Activated T-cell treated with anti-CD3 and anti-CD28 coated beads, Interleukin-2, amount 50 U/mL, for 72 hours (primary cell): ENCODE measurements around the gene SLC16A8. TPM values are rescaled to one million over a fixed set of nuclear protein-coding genes. Genes with fewer than 3 reads are reported as not detected.
"Not testable (repeated sequence)": the region's sequence is repeated elsewhere in the genome, so short reads cannot be mapped to it uniquely, and the experiment has no call there.

Experiments
- ATAC-seq, 2 donors: fragments of 150-1000 bp; cut with Tn5 transposase; replicated peaks in 1 of 2; 2 replicates each; pipeline ENCODE4 v1.10.0; 2021; ENCODE audit warnings: moderate library complexity in 2 of 2, mild to moderate bottlenecking in 1 of 2
- DNase-seq, 2 donors: peaks; one replicate each; pipeline ENCODE4 v3.0.0; 2021 to 2022; ENCODE audit warnings: mixed read lengths in 1 of 2
- H3K27ac Mint-ChIP-seq: one replicate; pipeline ENCODE4 v1.8.0; 2022; ENCODE audit warnings: mild to moderate bottlenecking, moderate library complexity, mixed read lengths
- H3K27me3 Mint-ChIP-seq: one replicate; pipeline ENCODE4 v1.8.0; 2022; ENCODE audit warnings: low read depth, mixed read lengths
- H3K36me3 Mint-ChIP-seq, 2 donors: one replicate each; pipeline ENCODE4 v1.8.0; 2022; ENCODE audit warnings: mixed read lengths in 2 of 2, mild to moderate bottlenecking in 1 of 2; ENCODE audit not compliant: insufficient read depth in 2 of 2
- H3K4me1 Mint-ChIP-seq: one replicate; pipeline ENCODE4 v1.8.0; 2022; ENCODE audit warnings: low read depth, mixed read lengths
- H3K4me3 Mint-ChIP-seq, 2 donors: one replicate each; pipeline ENCODE4 v1.8.0; 2022; ENCODE audit warnings: mild to moderate bottlenecking in 2 of 2, mixed read lengths in 2 of 2, moderate library complexity in 2 of 2
- H3K9me3 Mint-ChIP-seq, 2 donors: one replicate each; pipeline ENCODE4 v1.8.0; 2022; ENCODE audit warnings: mixed read lengths in 2 of 2
- total RNA-seq, 2 donors: library from RNA; stranded (reverse); gene quantifications; one replicate each; pipeline ENCODE4 v1.2.3, GENCODE V29; 2022

SLC16A8 gene
- total RNA-seq, 2 donors from 2014 or later = not detected

DNA sequence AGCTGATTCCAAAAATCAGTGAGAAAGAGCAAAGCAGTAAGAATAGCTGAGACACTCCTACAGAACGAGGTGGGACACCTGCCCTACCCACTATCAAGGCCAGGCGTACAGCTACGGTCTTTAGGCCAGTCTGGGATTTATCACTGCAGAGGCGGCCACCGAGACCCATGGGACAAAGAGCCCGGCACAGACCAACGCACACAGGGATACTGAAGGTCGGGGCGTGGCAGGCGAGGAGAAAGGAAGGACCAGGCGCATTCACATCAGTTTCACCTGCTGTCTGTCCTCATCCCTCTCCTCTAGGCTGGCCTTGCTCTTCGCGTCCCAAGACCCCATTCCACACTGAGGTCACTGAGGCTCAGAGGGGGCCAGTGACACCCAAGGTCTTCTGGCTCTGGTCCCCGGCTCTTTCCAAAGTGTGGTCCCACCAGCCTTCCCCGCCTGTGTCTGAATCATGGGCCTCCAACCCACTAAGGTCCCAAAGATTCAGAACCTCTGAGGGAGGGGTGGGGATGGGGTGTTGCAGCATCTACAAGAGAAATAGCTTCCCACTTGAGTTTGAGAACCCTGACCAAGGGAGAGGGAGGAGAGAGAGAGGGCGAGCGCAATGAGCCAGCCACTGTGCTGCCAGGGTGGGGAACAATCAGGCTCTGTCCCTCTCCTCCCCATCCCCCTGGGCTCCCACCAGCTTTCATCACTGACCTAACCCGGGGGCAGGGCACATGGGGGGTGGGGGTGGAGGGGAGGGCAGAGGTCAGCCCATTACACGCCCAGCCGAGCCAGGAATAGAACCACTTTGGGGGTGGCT, 34.0 kb downstream of the SLC16A8 start:
- H3K4me1 Mint-ChIP-seq = peaks cover 7% of the 10 kb centered on the region
- ATAC-seq (no peak), DNase-seq (no peak)
- H3K27ac Mint-ChIP-seq = no peak overlapping the region
- H3K9me3 Mint-ChIP-seq = no peaks in the 10 kb centered on the region
- no peaks in the 10 kb centered on the region for H3K27me3 Mint-ChIP-seq
- H3K36me3 Mint-ChIP-seq = no peaks in the 10 kb centered on the region
- H3K4me3 Mint-ChIP-seq = no peak overlapping the region

- H3K36me3 Mint-ChIP-seq = no peaks in the 10 kb centered on the region
- ATAC-seq (no peak), DNase-seq (no peak)
- H3K27ac Mint-ChIP-seq = no peak overlapping the region
- H3K9me3 Mint-ChIP-seq = no peaks in the 10 kb centered on the region
- no peak overlapping the region for H3K4me3 Mint-ChIP-seq
- H3K27me3 Mint-ChIP-seq = no peaks in the 10 kb centered on the region
- H3K4me1 Mint-ChIP-seq = no peaks in the 10 kb centered on the region
Measured at GRCh38 chr22:38046070-38046748, 37.8 kb downstream of the SLC16A8 start.

GRCh38 chr22:38043151-38044039, 40.6 kb downstream of the SLC16A8 start:
- Mint-ChIP-seq H3K4me1 (no peaks in the 10 kb centered on the region), H3K9me3 (no peaks in the 10 kb centered on the region), H3K27ac (no peak overlapping the region), H3K4me3 (no peak overlapping the region), H3K27me3 (no peaks in the 10 kb centered on the region), H3K36me3 (no peaks in the 10 kb centered on the region)
- ATAC-seq (no peak), DNase-seq (no peak)

- H3K36me3 Mint-ChIP-seq = no peaks in the 10 kb centered on the region
- ATAC-seq = no peak
- no peak for DNase-seq
- H3K4me3 Mint-ChIP-seq = no peak overlapping the region
- no peaks in the 10 kb centered on the region for H3K27me3 Mint-ChIP-seq
- no peak overlapping the region for H3K27ac Mint-ChIP-seq
- no peaks in the 10 kb centered on the region for H3K9me3 Mint-ChIP-seq
- H3K4me1 Mint-ChIP-seq = no peaks in the 10 kb centered on the region
Measured at GRCh38 chr22:38042488-38042790, 41.5 kb downstream of the SLC16A8 start.

DNA sequence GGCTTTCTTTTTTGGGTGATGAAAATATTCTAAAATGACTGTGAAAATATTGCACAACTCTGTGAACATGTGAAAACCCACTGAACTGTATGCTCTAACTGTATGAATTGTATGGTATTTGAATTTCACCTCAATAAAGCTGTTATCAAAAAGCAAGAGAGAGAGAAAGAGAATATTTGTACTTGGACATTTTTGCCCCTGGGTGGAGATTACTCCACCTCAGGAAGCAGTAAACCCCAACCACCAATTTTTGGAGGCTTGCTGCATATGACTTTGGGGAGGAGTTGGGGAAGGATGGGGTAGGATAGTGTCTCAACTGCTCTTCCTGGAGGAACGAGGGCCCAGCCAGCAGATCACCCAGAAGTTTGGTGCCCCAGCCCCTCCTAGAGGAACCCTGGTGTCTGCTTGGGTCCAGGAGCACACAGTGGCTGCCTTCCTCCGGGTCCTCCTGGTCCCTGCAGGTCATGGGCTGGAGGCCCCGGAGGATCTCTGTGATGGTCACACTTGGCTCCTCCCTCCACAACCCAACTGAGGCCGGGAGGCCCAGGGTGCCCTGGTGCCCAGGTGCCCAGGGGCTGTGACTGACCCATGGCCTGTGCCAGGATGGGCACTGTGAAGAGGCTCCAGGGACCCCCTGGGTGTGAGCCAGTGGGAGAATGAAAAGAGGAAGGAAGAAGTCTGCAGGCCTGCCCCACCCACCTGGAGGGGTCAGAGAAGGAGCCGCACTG, 42.1 kb downstream of the SLC16A8 start:
- no peaks in the 10 kb centered on the region for H3K27me3 Mint-ChIP-seq
- no peaks in the 10 kb centered on the region for H3K4me1 Mint-ChIP-seq
- no peaks in the 10 kb centered on the region for H3K9me3 Mint-ChIP-seq
- H3K4me3 Mint-ChIP-seq = no peak overlapping the region
- H3K36me3 Mint-ChIP-seq = no peaks in the 10 kb centered on the region
- H3K27ac Mint-ChIP-seq = no peak overlapping the region
- ATAC-seq = no peak
- no peak for DNase-seq

DNA sequence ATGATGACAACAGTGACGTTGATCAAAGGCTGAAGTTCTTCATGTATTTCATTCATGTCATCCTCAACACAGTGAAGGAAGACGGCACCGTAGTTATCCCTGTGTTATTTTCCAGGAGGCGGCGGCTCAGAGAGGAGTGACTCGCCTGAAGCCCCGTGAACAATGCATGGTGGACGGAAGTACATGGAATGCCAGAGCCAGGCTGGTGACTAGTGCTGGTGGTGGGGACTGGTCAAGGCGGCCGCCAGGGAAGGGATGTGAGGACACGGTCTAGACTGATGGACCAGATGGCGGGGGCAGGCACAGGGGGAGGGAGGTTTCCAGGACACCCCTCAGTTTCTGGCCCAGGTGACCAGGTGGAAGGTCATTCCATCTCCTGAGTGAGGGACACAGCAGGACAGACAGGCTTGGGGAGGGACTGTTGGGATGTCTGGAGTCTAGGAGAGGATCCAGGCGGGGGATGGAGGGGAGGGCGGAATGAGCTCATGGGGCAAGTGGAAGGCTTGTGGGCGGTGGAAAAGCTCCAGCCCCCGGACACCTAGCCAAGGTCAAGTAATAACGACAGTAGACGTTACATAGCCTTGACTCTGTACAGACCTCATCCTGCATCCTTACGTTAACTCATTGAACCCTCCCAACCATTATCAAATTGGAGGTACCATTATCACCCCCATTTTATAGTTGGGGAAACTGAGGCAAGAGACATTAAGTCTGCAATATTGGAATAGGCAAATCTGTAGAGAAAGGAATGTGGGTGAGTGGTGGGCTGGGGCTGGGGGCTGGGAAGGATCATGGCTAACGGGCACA, 42.8 kb downstream of the SLC16A8 start:
- DNase-seq = no peak
- Mint-ChIP-seq H3K36me3 (no peaks in the 10 kb centered on the region), H3K4me3 (no peak overlapping the region), H3K4me1 (no peaks in the 10 kb centered on the region), H3K27ac (no peak overlapping the region), H3K9me3 (no peaks in the 10 kb centered on the region), H3K27me3 (no peaks in the 10 kb centered on the region)
- ATAC-seq = no peak

DNA sequence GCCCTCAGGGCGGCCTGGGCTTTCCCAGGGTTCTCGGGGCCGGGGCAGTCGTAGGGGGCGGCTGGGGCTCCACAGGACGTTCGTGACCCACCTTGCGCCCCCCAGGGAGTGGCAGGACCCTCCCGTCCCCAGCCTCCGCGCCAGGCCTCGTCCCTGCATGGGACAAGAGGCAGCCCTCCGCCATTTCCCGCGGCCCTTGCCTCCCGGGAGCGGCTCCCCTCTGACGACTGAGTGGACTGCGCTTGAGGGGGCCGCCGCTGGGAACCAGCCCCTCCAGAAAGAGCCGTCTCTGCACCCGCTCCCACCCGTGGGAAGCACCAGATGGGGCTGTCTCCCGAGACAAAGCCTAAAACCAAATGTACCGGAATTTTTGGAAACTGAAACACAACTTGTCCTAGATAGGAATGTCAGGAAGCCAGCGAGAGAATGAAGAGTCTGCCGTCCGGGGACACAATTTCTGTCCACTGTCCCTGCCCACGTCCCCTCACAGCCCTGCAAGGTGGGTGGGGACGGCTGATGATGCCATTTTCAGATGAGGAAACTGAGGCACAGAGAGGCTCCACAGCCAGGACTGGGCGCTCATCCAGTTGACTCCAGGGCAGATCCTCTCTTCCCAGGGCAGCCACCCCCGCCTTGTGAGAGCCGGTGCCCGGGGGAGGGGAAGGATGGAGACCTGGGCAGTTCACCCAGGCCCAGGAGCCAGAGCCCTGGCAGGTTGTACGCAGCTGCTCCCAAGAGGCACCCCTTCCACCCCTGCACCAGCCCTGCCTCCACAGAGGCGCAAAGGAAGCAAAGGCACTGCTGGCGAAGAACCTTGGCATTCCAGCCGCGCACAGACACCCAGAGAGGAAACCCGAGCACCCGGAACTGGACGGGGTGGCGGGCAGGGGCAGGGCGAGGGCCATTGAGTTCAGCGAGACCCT, 44.8 kb downstream of the SLC16A8 start:
- no peaks in the 10 kb centered on the region for H3K27me3 Mint-ChIP-seq
- no peak for ATAC-seq
- no peaks in the 10 kb centered on the region for H3K36me3 Mint-ChIP-seq

GRCh38 chr22:38038426-38038825, 45.6 kb downstream of the SLC16A8 start:
- Mint-ChIP-seq H3K9me3 (no peaks in the 10 kb centered on the region), H3K27ac (no peak overlapping the region), H3K36me3 (no peaks in the 10 kb centered on the region), H3K4me3 (no peak overlapping the region), H3K27me3 (no peaks in the 10 kb centered on the region), H3K4me1 (no peaks in the 10 kb centered on the region)
- no peak for DNase-seq
- ATAC-seq = no peak

More for the DNA sequence above, 44.8 kb downstream of the SLC16A8 start:
- no peak overlapping the region for H3K4me3 Mint-ChIP-seq
- H3K27ac Mint-ChIP-seq = no peak overlapping the region
- H3K9me3 Mint-ChIP-seq = no peaks in the 10 kb centered on the region
- DNase-seq = no peak
- no peaks in the 10 kb centered on the region for H3K4me1 Mint-ChIP-seq

GRCh38 chr22:38037367-38038150, 46.4 kb downstream of the SLC16A8 start:
- H3K4me1 Mint-ChIP-seq, DNase-seq, H3K4me3 Mint-ChIP-seq, H3K27me3 Mint-ChIP-seq, H3K27ac Mint-ChIP-seq, ATAC-seq, H3K36me3 Mint-ChIP-seq, H3K9me3 Mint-ChIP-seq: not testable (repeated sequence)

DNA sequence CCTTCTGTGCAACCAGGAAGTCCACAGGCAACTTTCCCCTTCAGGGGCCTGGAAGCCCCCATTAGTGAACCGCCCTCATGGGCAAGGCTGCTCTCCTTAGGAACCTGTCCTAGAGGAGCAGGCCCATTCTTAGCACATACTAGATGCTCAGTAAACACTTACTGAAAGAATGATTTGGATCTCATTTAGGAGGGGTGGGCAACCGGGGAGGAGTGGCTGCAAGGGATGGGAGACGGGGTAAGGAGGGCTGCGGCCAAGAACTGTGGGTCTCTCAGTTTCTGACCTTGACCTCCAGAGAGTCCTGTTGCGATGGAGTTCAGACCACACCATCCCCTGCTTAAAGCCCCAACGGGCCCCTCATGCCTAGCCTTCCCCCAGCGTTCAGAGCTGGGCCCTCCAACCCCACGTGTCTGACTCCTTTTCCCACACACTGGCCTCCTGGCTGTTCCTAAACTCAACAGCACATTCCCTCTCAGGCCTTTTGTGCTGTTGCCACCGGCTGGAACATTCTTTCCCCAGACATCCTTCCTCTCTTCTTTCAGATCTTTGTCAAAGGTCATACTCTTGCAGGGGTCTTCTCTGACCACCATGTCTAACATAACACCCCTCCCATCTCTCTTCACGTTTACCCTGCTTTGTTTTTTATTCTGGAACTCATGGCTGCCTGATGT, 47.5 kb downstream of the SLC16A8 start:
- Mint-ChIP-seq H3K9me3 (no peaks in the 10 kb centered on the region), H3K27ac (no peak overlapping the region), H3K4me3 (no peak overlapping the region), H3K27me3 (no peaks in the 10 kb centered on the region), H3K4me1 (no peaks in the 10 kb centered on the region), H3K36me3 (no peaks in the 10 kb centered on the region)
- DNase-seq = no peak
- ATAC-seq = no peak

DNA sequence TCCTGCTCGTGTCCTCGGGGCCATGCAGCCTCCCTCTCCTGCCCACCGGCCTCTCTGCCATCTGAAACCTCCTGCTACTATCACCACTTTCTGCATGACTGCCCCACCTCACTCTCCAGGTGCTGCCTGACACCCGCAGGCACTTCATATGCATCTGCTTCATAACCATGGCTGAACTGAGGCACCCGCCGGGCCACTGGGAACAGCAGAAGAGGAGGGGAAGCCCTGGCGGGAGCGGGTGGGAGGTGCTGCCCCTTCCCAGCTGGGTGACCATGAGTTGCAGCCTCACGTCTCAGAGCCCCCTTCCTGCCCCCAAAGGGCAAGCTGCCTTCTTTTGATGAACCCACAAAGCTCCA, 48.5 kb downstream of the SLC16A8 start:
- Mint-ChIP-seq H3K9me3 (no peaks in the 10 kb centered on the region), H3K4me1 (no peaks in the 10 kb centered on the region), H3K4me3 (no peak overlapping the region), H3K36me3 (no peaks in the 10 kb centered on the region), H3K27ac (no peak overlapping the region), H3K27me3 (no peaks in the 10 kb centered on the region)
- DNase-seq = no peak
- ATAC-seq = no peak
